Temporal lobe (tissue), 2 donors: Measurements from ENCODE around the gene SUGCT. TPM values are rescaled to one million over a fixed set of nuclear protein-coding genes. Genes with fewer than 3 reads are reported as not detected.

Experiments
- small RNA-seq: library from RNA; depleted of rRNA; stranded (forward); fragments of <200 nt; gene quantifications from one replicate; pipeline ENCODE3, GENCODE V24; 2014; ENCODE audit warnings: low replicate concordance
- total RNA-seq: library from RNA; depleted of rRNA; stranded (reverse); fragments of >200 nt; gene quantifications from one replicate; pipeline ENCODE4 v1.2.3, GENCODE V29; 2014

The SUGCT gene
- total RNA-seq, 1 donor from 2014 or later, result 0.98 TPM

Small RNA genes lying within 50 kb of the gene (small RNA-seq; reads per million reads assigned to genes)
- gene AC006023.1 (not detected), gene AC006023.2 (not detected)

Other genes starting within 250 kb of the SUGCT start
- 86.8 TPM for gene CDK13, start 184.7 kb upstream of the SUGCT start, total RNA-seq
- gene MPLKIP, start 383 bp upstream of the SUGCT start, total RNA-seq, result 5.2 TPM